DND-41 (cell line): ENCODE measurements around the gene TSC22D2.
A peak's percentile ranks its signal among the peaks of the same experiment; 100 is the strongest.
"Not testable (repeated sequence)": the region's sequence is repeated elsewhere in the genome, so short reads cannot be mapped to it uniquely, and the experiment has no call there.

ENCODE experiments used
- ATAC-seq: fragments of 200-7000 bp; cut with Tn5 transposase; 3 replicates; pipeline ENCODE4 v1.9.1; 2021; ENCODE audit warnings: low read depth; ENCODE audit not compliant: insufficient read depth
- DNase-seq: peaks from one replicate; pipeline ENCODE4 v3.0.0-alpha.2; 2020
- H2AFZ ChIP-seq: 2 replicates; pipeline ENCODE4 v1.6.0; 2012; ENCODE audit warnings: low read depth, low read length
- H3K27ac ChIP-seq: 2 replicates; pipeline ENCODE4 v1.5.1; 2012; ENCODE audit warnings: low read length, inconsistent platforms
- H3K27me3 ChIP-seq: fragments of 200-600 bp; sonication (generic); 2 replicates; pipeline ENCODE4 v1.6.0; 2012; ENCODE audit warnings: low read length, mild to moderate bottlenecking, inconsistent platforms; ENCODE audit not compliant: insufficient read depth, poor library complexity
- H3K36me3 ChIP-seq: 2 replicates; pipeline ENCODE4 v1.5.1; 2012; ENCODE audit warnings: low read length, inconsistent platforms; ENCODE audit not compliant: insufficient read depth
- H3K4me1 ChIP-seq: 2 replicates; pipeline ENCODE4 v1.5.1; 2012; ENCODE audit warnings: mild to moderate bottlenecking, low read length; ENCODE audit not compliant: insufficient read depth
- H3K4me2 ChIP-seq: 2 replicates; pipeline ENCODE4 v1.6.0; 2012; ENCODE audit warnings: mild to moderate bottlenecking, moderate library complexity, low read length, inconsistent platforms; ENCODE audit not compliant: insufficient read depth
- H3K4me3 ChIP-seq, 2 experiments: fragments of 200-600 bp in 1 of 2; shearing (Covaris generic) in 1 of 2; 2 replicates each; pipeline ENCODE4 v1.5.1; 2012 to 2016; ENCODE audit warnings: inconsistent platforms in 2 of 2, low read length in 2 of 2, mild to moderate bottlenecking in 2 of 2, low read depth in 1 of 2, moderate library complexity in 1 of 2
- H3K79me2 ChIP-seq: 2 replicates; pipeline ENCODE4 v1.6.0; 2012; ENCODE audit warnings: low read length, inconsistent platforms; ENCODE audit not compliant: insufficient read depth
- H3K9ac ChIP-seq: 2 replicates; pipeline ENCODE4 v1.6.0; 2012; ENCODE audit warnings: low read depth, mild to moderate bottlenecking, inconsistent platforms, low read length, moderate library complexity
- H3K9me3 ChIP-seq: 2 replicates; pipeline ENCODE4 v1.5.1; 2012; ENCODE audit warnings: low read length, moderate library complexity, mild to moderate bottlenecking, inconsistent platforms; ENCODE audit not compliant: insufficient read depth, severe bottlenecking
- H4K20me1 ChIP-seq: 2 replicates; pipeline ENCODE4 v1.6.0; 2012; ENCODE audit warnings: low read length; ENCODE audit not compliant: insufficient read depth
- CTCF ChIP-seq: IDR thresholded peaks from 2 replicates; pipeline ENCODE4 v1.5.1; 2012; ENCODE audit warnings: borderline replicate concordance, low read length, moderate library complexity, mild to moderate bottlenecking; ENCODE audit not compliant: poor library complexity, severe bottlenecking; ENCODE audit errors: extremely low read depth
- EZH2 ChIP-seq: IDR thresholded peaks from 3 replicates; pipeline ENCODE4 v1.6.1; 2012; ENCODE audit warnings: borderline replicate concordance, low read depth, mild to moderate bottlenecking, moderate library complexity, low read length, inconsistent platforms; ENCODE audit not compliant: severe bottlenecking

TSC22D2 gene

DNA sequence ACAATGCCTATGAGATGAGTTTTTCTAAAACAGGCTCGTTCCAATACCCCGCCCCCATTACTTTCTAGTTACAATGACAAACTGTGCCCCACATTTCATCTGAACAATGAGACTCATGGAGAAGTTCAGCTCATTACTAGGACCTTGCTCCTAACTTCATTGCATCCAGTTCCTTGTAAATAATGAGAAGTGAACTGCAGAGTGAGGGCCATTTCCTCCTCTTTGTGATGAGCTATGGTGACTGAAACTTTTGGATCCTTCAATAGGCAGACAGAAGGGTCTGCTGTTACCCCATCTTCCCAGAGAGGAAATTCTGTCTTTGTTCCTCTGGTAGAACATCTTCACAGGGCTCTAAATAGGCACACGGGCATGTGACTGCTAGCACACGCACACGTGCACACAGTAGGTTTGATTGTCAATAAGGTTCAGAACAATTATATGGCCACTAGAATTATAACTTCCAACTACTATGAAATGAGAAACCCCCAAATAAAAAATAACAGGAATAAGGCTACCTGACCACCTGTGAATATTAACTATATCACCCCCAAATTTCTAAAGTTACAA, 86.4 kb downstream of the TSC22D2 start:
- Histone ChIP-seq H2AFZ (no peak overlapping the region), H3K27ac (no peak overlapping the region), H3K9me3 (no peaks in the 10 kb centered on the region), H3K4me3 (no peak overlapping the region), H3K4me1 (no peaks in the 10 kb centered on the region), H3K79me2 (no peaks in the 10 kb centered on the region), H3K36me3 (no peaks in the 10 kb centered on the region), H3K4me2 (no peak overlapping the region), H3K9ac (no peak overlapping the region), H4K20me1 (no peaks in the 10 kb centered on the region), H3K27me3 (peaks cover 6% of the 10 kb centered on the region)
- TF ChIP-seq EZH2 (no peak), CTCF (no peak)
- no peak for ATAC-seq
- no peak for DNase-seq

DNA sequence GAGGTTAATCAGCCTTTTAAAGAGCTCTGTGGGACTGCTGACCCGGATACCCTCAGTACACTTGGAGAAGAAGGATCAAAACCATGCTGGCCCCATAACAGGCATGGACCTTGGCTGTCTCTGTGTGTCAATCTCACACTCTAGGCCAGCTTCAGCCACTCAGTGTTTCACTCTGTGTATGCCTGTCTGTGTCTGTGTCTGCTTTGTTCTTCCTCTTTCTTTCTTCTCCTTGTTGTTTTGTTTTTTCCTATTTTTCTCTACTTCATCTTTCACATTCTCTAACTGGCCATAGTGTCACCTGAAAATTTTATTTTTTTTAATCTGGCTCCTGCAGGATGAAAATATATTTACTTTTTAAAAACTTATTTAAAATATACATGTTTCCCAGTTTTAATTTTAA, 87.1 kb downstream of the TSC22D2 start:
- TF ChIP-seq CTCF (no peak), EZH2 (no peak)
- no peak overlapping the region for H3K4me3 ChIP-seq
- H3K4me1 ChIP-seq = no peaks in the 10 kb centered on the region
- H3K4me2 ChIP-seq = no peak overlapping the region
- ATAC-seq (no peak), DNase-seq (no peak)
- H2AFZ ChIP-seq = no peak overlapping the region
- H3K36me3 ChIP-seq = no peaks in the 10 kb centered on the region
- H3K27me3 ChIP-seq = peaks cover 6% of the 10 kb centered on the region
- H4K20me1 ChIP-seq = no peaks in the 10 kb centered on the region
- no peaks in the 10 kb centered on the region for H3K79me2 ChIP-seq
- H3K9me3 ChIP-seq = no peaks in the 10 kb centered on the region
- H3K9ac ChIP-seq = no peak overlapping the region
- no peak overlapping the region for H3K27ac ChIP-seq

DNA sequence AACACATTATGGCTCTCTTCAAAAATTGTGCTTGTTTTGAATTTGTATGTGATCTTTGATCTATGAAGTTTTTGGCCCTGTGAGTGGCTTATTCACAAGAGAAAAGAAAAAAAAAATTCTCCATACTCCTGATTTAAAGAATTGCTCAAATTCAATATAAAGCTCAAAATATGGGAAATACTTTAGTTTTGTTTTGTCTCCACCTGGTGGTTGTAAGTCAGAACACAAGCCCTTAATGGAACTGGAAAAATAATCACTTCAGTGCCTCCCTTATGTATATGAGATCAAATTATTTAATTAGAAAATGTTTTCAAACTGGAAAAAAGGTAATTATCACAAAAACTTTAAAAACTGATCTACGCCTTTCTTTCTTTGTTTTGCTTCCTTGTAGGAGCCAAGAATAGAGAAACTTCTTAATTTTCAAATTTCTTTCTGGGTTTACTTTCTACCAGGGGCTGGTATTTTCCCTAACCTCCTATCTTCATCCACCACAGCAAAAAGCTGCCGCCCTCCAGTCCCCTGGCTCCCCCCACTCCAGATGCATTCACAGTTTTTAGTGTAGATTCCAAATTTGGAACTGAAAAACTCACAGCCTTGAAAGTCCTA, 87.6 kb downstream of the TSC22D2 start:
- ATAC-seq (peak; percentile 69; the same call in 2 of the 3 replicates), DNase-seq (no peak)
- no peaks in the 10 kb centered on the region for H3K36me3 ChIP-seq
- H3K9ac ChIP-seq = no peak overlapping the region
- H2AFZ ChIP-seq = no peak overlapping the region
- H3K4me3 ChIP-seq = no peak overlapping the region
- H3K4me1 ChIP-seq = no peaks in the 10 kb centered on the region
- no peak overlapping the region for H3K27ac ChIP-seq
- TF ChIP-seq CTCF (peak; percentile 81), EZH2 (no peak)
- H3K4me2 ChIP-seq = no peak overlapping the region
- no peaks in the 10 kb centered on the region for H3K79me2 ChIP-seq
- H3K9me3 ChIP-seq = peaks cover under 1% of the 10 kb centered on the region
- H3K27me3 ChIP-seq = peaks cover 3% of the 10 kb centered on the region
- H4K20me1 ChIP-seq = no peaks in the 10 kb centered on the region

DNA sequence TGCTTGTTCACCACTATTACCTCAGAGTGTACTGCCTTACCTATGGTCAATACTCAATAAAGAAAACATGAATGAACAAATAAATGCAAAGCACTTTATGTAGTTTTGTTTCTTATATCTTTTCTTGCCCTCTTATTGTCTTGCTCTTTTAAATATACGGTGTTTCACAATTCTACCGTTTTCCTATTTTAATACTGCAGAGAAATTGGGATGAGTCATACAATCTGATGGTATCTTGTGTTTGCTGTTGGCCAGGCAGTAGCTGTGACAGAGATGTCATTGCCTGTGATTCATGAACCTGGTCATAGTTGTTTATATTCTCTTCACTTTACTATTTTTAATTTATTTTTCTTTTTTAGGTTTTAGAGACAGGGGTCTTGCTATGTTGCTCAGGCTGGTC, 89.9 kb downstream of the TSC22D2 start:
- H4K20me1 ChIP-seq = no peaks in the 10 kb centered on the region
- no peaks in the 10 kb centered on the region for H3K79me2 ChIP-seq
- peaks cover 7% of the 10 kb centered on the region for H3K9me3 ChIP-seq
- no peak overlapping the region for H3K27ac ChIP-seq
- no peaks in the 10 kb centered on the region for H3K4me1 ChIP-seq
- H3K4me2 ChIP-seq = no peak overlapping the region
- H3K36me3 ChIP-seq = no peaks in the 10 kb centered on the region
- DNase-seq (no peak), ATAC-seq (no peak)
- no peak overlapping the region for H3K9ac ChIP-seq
- no peak overlapping the region for H2AFZ ChIP-seq
- no peak overlapping the region for H3K4me3 ChIP-seq
- peaks cover 3% of the 10 kb centered on the region for H3K27me3 ChIP-seq
- TF ChIP-seq CTCF = no peak
- no peak for TF ChIP-seq EZH2

DNA sequence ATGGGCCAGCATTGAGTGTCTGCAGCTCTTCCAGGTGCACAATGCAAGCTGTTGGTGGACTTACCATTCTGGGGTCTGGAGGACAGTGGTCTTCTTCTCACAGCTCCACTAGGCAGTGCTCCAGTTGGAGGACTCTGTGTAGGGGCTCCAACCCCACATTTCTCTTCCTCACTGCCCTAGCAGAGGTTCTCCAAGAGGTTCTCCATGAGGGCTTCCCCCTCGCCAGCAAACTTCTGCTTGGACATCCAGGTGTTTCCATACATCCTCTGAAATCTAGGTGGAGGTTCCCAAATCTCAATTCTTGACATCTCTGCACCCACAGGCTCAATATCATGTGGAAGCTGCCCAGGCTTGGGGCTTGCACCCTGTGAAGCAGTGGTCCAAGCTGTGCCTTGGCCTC, 92.9 kb downstream of the TSC22D2 start:
- not testable (repeated sequence) for H3K27me3 ChIP-seq, H4K20me1 ChIP-seq, ATAC-seq, H3K27ac ChIP-seq, H3K79me2 ChIP-seq, H3K36me3 ChIP-seq, DNase-seq, H3K4me1 ChIP-seq, H3K4me2 ChIP-seq, H3K4me3 ChIP-seq, H3K9me3 ChIP-seq, H2AFZ ChIP-seq, H3K9ac ChIP-seq
